GF-D8 (cell line): ENCODE results near the gene NFIA.

Experiments
- DNase-seq: peaks from one replicate; lab custom pipeline; 2025; lab: John Stamatoyannopoulos, UW

NFIA gene

DNA sequence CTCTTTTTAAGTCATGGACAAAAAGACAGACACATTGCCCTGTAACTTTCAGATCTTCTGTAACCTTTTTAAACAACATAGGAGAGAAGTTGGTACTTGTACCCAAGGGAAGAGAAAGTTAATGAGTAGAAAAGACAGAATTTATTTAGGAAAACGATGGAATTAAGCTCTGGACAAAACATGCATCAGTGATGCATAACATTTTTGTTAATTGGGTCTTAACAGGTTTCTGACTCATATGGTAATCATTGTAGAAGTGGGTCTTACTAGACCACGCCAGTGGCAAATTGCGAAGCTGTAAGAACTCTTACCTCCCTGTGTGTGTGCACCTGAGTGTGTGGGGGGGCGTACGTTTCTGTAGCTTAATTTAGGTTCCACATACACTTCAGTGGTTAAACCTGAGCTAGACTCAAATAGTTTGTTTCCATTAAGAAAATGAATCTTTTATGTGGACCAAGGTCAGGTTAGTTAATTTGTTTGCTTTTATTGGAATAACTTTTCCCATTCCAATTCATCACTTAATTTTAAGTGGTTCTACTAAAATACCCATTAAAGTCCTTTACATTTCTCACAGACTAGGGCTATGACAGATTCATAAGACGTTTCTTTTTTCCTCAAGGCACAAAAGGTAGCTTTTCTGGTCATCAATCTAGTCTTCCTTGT, 48.1 kb downstream of the NFIA start:
- DNase-seq, result no peak

GRCh38 chr1:61131248-61131647, 48.9 kb downstream of the NFIA start:
- DNase-seq, result no peak

DNA sequence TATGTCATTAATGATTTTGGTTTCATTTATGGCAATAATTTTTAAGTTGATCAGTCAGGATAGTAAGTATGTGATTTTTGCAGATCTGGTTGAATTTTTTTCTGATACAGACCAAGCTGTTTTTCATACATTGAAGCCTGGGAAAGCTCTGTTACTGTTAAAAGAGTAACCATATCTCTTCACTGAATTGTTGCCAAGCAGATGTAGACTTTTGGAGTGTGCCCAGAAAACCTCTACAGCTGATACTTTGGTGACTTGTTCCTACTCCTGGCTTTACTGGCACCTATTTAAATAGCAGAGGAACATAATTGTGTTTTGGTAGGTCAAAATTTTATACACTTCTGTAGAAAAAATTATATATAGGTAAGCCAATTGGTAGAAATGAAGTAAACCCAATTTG, 49.4 kb downstream of the NFIA start:
- no peak for DNase-seq

GRCh38 chr1:61132176-61132638, 49.8 kb downstream of the NFIA start:
- DNase-seq, result no peak

DNA sequence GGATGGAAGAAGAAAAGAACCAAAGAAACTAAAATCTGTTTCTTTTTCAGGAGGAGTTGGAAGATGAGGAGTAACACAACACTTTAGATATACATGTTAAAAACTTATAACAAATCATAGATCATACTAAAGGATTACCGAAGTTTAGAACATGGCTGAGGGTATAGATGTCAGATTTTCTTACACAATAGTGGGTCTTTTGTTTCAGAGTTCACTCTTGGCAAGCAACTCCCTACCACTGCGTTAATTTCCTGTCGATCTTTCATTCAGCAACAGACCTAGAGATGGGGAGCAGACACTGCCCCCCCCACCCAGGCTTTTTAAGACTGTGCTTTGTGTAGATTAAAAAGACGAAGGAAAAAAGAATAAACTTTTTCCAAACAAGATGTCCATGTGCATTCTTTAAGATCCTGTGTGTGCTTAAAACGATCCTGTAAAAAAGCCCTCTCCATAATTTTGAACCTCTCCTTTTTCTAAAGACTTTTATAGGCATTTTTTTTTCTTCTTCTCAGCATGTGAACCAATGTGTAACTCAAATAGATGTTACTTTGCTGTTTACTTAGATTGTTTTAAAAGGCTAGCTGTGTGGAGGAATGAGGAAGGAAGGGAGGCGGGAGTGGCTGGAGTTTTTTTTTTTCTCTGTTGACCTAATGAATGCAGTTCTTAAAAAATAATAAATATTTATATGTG, 50.4 kb downstream of the NFIA start:
- DNase-seq, result no peak

DNA sequence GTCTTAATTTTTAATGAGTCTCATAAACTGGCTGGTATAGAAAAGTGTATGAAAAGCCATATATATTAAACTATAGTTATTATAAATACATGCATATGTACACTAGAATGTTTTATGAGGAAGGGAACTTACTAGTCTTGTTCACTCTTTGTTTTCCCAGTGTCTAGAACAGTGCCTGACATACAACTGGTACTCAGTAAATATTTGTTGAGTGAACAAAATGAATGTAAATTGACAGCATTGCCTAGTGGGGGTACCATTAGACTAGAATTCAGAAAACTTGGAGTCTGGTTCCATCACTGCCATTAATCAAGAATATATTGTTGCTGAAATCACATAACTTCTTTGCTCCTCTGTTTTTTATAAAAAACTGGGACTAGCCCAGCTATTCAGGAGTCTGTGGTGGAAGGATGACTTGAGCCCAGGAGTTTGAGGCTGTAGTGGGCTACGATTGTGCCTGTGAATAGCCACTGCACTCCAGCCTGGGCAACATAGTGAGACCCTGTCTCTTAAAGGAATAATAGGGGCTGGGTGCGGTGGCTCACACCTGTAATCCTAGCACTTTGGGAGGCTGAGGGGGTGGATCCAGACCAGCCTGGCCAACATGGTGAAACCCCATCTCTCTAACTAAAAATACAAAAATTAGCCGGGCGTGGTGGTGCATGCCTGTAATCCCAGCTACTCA, 51.1 kb downstream of the NFIA start:
- no peak for DNase-seq

DNA sequence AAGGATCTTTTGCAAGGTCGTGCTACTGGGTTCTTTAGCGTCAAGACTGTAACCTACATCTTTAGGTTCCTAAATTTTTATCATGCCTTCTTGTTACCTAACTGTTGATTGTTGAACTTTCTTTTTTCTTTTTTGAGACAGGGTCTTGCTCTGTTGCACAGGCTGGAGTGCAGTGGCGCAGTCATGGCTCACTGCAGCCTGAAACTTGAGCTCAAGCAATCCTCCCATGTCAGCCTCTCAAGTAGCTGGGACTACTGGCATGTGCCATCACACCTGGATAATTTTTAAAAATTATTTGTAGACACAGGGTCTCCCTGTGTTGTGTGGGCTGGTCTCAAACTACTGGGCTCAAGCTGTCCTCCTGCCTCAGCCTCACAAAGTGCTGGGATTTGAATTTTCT, 52.9 kb downstream of the NFIA start:
- no peak for DNase-seq

DNA sequence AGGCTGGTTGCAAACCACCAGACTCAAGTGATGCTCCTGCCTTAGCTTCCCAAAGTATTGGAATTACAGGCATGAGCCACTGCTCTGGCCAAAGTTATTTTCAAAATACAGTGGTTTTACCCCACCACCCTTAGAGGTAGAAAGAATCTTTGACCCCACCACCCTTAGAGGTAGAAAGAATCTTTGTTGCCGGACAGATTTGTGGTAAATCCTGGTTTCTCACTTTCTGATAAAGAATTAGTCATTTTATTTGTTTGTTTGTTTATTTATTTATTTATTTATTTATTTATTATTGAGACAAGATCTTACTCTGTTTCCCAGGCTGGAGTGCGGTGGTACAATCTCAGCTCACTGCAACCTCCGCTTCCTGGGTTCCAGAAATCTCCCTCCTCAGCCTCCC, 55.9 kb downstream of the NFIA start:
- DNase-seq, result no peak

- no peak for DNase-seq
Measured at GRCh38 chr1:61138921-61139774, 56.8 kb downstream of the NFIA start.

GRCh38 chr1:61139775-61140549, 57.6 kb downstream of the NFIA start:
- no peak for DNase-seq

DNA sequence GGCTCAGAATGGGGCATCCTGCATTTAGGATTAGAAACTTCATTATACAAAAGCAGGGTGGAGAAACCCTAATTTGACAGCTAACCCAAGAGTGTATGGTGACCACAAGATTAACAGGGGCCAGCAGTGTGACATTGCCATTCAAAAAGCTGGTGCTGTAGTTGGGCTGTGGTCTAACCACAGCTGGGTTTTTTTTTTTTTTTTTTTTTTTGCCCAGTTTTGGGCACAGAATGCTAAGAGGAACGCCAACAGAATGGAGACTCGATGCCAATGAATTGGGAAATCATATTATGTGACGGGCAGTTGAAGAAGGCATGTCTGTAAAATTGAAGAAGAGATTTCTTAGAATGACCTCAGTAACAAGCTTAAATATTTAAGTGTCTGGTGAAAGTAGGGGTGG, 58.4 kb downstream of the NFIA start:
- DNase-seq, result no peak

- no peak for DNase-seq
Measured at GRCh38 chr1:61141288-61142042, 59.1 kb downstream of the NFIA start.

- no peak for DNase-seq
Measured at GRCh38 chr1:61142043-61142440, 59.7 kb downstream of the NFIA start.

DNA sequence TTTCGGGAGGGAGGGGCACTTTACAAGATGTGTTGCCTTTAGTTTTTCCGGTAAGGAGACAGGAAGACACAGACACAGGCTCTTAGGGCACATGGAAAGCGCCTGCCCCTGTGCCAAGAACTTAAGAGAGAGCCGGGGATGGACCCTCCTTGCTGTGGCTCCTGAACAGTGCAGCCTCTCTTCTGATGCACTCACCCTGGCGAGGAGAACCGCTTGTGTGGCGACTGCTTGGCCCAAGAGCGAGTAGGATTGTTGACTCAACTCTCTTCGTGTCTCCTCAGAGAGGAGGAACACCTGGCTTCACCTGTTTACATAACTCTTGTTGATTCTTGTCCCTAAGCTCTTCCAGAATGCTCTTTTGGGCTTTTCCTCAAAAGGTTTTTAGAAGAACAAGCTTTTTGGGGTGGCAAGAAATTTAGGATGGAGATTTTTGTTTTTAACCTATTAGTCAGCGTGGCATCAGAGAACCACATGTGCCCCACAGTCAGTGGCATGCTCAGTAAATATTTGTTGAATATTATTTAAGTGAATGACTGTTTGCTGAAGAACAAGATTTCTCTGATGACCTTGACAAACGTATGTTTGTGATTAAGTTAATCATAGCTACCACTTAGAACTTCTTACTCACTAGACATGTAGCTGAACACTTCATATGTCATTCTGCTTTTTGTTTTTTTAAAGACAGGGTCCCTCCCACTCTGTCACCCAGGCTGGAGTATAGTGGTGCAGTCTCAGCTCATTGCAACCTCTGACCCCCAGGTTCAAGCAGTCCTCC, 60.6 kb downstream of the NFIA start:
- no peak for DNase-seq

GRCh38 chr1:61143821-61144424, 61.6 kb downstream of the NFIA start:
- DNase-seq, result no peak

- no peak for DNase-seq
Measured at GRCh38 chr1:61149010-61149860, 66.9 kb downstream of the NFIA start.

DNA sequence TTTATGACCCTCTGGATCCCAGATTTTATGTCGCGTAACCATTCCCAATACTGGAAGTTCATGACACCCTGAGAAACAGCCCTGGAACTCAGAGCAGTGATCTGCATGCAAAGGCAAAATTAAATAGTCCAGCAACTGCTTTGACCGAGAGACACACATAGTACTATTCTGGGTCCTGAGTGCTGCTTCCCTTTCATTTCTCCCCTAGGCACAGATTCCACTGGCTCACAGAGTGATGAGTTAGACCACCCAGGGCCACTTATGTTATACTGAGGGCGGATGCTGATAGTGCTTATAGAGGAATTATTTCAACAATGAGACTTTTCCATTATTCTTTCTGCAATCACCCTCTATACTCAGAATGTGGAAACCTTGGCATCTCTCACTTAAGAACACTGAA, 69.2 kb downstream of the NFIA start:
- no peak for DNase-seq

DNA sequence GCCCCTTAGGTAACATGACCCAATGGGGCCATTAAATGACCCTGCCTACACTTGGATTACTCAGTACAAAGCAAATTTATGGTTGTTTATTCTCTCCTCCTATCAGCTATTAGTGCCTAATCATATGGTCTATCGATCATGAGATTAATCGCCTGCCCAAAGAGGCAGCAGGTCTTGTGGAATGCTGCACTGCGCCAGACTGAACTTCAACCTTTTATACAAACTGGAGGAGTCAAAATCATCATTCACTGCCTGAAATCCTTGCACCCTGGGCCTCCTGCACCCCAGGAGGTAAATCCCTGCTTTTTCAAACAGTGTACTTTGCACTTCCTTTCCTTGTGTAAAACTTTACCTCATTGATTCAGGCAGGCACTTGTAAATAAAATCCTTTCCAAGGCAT, 69.7 kb downstream of the NFIA start:
- no peak for DNase-seq
